ENCODE results near the gene KCNG4. TPM values are rescaled to one million over a fixed set of nuclear protein-coding genes. Genes with fewer than 3 reads are reported as not detected.
"Not testable (repeated sequence)": the region's sequence is repeated elsewhere in the genome, so short reads cannot be mapped to it uniquely, and the experiment has no call there.

Gene KCNG4
- total RNA-seq, 1 experiment from 2014 or later: not detected

DNA sequence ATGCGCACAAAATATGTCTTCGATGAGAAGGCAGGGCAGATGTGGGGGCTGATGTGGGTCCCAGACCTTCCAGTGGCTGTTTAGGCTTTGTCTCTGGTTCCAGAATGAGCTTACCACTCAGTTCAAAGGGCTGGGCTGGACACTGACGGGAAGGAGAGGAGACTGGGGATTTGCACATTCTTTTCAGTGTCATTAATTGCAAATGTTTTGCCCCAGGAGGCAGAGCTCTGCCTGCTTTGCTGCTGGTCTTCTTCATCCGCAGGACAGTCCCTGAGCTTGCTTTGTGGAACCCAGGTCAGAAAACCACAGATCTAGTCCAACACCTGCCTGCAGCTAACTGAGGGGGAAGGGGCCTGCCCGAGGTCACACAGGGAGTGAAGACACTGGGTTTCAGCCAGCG lies 20.9 kb downstream of the KCNG4 start:
- in situ Hi-C loops (cut with HindIII; ENCODE audit: low pct_unique_long_range_greater_than_20kb, low sequenced_read_pairs): no loop called here
- BruUV-seq (replicated peaks): no TSS peak
- Histone ChIP-seq H3K27ac (ENCODE audit: low read length) (no peak overlapping the region), H3K4me1 (ENCODE audit: control insufficient read depth, insufficient read depth, low read length) (no peaks in the 10 kb centered on the region), H3K4me3 (ENCODE audit: low read depth in 2 of 2, low read length in 2 of 2) (no peak overlapping the region), H3K9me3 (ENCODE audit: control insufficient read depth, insufficient read depth, low read depth, low read length) (no peaks in the 10 kb centered on the region), H3K27me3 (ENCODE audit: control insufficient read depth, insufficient read depth, low read length) (no peaks in the 10 kb centered on the region), H3K36me3 (ENCODE audit: control insufficient read depth, insufficient read depth, low read length) (no peaks in the 10 kb centered on the region)
- no peak for DNase-seq (ENCODE audit: low read depth, low spot score)
- TF ChIP-seq, protein P1, sequence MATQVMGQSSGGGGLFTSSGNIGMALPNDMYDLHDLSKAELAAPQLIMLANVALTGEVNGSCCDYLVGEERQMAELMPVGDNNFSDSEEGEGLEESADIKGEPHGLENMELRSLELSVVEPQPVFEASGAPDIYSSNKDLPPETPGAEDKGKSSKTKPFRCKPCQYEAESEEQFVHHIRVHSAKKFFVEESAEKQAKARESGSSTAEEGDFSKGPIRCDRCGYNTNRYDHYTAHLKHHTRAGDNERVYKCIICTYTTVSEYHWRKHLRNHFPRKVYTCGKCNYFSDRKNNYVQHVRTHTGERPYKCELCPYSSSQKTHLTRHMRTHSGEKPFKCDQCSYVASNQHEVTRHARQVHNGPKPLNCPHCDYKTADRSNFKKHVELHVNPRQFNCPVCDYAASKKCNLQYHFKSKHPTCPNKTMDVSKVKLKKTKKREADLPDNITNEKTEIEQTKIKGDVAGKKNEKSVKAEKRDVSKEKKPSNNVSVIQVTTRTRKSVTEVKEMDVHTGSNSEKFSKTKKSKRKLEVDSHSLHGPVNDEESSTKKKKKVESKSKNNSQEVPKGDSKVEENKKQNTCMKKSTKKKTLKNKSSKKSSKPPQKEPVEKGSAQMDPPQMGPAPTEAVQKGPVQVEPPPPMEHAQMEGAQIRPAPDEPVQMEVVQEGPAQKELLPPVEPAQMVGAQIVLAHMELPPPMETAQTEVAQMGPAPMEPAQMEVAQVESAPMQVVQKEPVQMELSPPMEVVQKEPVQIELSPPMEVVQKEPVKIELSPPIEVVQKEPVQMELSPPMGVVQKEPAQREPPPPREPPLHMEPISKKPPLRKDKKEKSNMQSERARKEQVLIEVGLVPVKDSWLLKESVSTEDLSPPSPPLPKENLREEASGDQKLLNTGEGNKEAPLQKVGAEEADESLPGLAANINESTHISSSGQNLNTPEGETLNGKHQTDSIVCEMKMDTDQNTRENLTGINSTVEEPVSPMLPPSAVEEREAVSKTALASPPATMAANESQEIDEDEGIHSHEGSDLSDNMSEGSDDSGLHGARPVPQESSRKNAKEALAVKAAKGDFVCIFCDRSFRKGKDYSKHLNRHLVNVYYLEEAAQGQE (IDR thresholded peaks at IDR 0.05; ENCODE audit: insufficient read depth in 1 of 2, low read depth in 2 of 2, low read length in 1 of 2): no peak
- TF ChIP-seq SIN3A (IDR thresholded peaks at IDR 0.05; ENCODE audit: borderline replicate concordance, insufficient read depth, low read depth, low read length): no peak
- CTCF ChIA-PET: interaction anchor here (0.6 to 0.7 kb wide), 2 partner anchors 17 to 32 kb away, joined by 3 read pairs; partner anchors contain the start of gene TAF1C
- intact Hi-C loops (cut with micrococcal nuclease; ENCODE audit: unreplicated experiment): no loop called here
- ATAC-seq: no peak
- POLR2A ChIA-PET: interaction anchor here (0.5 kb wide), 1 partner anchor 22 kb away, joined by 7 read pairs; no protein-coding TSS in a partner anchor

DNA sequence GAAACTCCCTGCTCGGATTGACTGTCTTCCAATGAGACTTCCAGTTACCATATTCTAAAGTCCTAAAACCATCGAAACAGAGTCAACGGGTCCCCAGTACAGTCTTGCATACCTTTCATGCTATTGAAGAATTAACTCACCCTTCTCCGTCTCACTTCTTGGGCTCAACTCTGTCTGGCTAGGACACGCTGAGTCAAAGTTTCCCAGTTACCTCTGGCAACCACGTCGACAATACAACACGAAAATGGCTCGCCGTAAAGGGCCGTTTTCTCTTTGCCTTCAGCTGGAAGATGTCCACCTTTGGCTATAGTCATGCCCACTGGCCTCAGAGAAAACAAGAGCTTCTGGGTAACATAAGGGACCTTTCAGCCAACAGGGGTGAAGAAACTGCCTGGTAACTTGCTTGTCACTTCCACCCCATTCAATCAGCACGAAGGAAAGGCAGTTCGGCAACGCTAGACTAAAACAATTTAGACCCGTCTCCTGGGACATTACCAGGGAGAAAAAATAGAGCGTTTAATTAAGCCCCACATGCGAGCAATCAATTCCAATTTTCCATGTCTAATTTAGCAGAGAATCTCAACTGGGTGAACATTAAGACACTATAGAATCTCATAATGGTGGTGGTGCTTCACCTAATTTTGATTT lies 21.5 kb downstream of the KCNG4 start:
- in situ Hi-C loops (cut with HindIII; ENCODE audit: low pct_unique_long_range_greater_than_20kb, low sequenced_read_pairs): no loop called here
- no peaks in the 10 kb centered on the region for H3K36me3 ChIP-seq (ENCODE audit: control insufficient read depth, insufficient read depth, low read length)
- H3K4me1 ChIP-seq (ENCODE audit: control insufficient read depth, insufficient read depth, low read length): no peaks in the 10 kb centered on the region
- POLR2A ChIA-PET: no interaction called here
- H3K27ac ChIP-seq (ENCODE audit: low read length): no peak overlapping the region
- CTCF ChIA-PET: interaction anchor here (0.6 to 0.7 kb wide), 2 partner anchors 18 to 31 kb away, joined by 3 read pairs; partner anchors contain the start of gene TAF1C
- BruUV-seq (replicated peaks): no TSS peak
- ATAC-seq (no peak), DNase-seq (ENCODE audit: low read depth, low spot score) (no peak)
- H3K4me3 ChIP-seq (ENCODE audit: low read depth in 2 of 2, low read length in 2 of 2): no peak overlapping the region
- no peaks in the 10 kb centered on the region for H3K27me3 ChIP-seq (ENCODE audit: control insufficient read depth, insufficient read depth, low read length)
- intact Hi-C loops (cut with micrococcal nuclease; ENCODE audit: unreplicated experiment): no loop called here
- H3K9me3 ChIP-seq (ENCODE audit: control insufficient read depth, insufficient read depth, low read depth, low read length): no peaks in the 10 kb centered on the region
- TF ChIP-seq, protein P2, sequence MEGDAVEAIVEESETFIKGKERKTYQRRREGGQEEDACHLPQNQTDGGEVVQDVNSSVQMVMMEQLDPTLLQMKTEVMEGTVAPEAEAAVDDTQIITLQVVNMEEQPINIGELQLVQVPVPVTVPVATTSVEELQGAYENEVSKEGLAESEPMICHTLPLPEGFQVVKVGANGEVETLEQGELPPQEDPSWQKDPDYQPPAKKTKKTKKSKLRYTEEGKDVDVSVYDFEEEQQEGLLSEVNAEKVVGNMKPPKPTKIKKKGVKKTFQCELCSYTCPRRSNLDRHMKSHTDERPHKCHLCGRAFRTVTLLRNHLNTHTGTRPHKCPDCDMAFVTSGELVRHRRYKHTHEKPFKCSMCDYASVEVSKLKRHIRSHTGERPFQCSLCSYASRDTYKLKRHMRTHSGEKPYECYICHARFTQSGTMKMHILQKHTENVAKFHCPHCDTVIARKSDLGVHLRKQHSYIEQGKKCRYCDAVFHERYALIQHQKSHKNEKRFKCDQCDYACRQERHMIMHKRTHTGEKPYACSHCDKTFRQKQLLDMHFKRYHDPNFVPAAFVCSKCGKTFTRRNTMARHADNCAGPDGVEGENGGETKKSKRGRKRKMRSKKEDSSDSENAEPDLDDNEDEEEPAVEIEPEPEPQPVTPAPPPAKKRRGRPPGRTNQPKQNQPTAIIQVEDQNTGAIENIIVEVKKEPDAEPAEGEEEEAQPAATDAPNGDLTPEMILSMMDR (IDR thresholded peaks at IDR 0.05): no peak
- TF ChIP-seq, protein P1 (IDR thresholded peaks at IDR 0.05; ENCODE audit: insufficient read depth in 1 of 2, low read depth in 2 of 2, low read length in 1 of 2): no peak
- no peak for TF ChIP-seq POLR2AphosphoS5 (IDR thresholded peaks at IDR 0.05; ENCODE audit: low read depth, low read length)
- no peak for TF ChIP-seq SIN3A (IDR thresholded peaks at IDR 0.05; ENCODE audit: borderline replicate concordance, insufficient read depth, low read depth, low read length)
- no peak for TF ChIP-seq TCF7L2 (IDR thresholded peaks at IDR 0.05; ENCODE audit: low read depth, low read length)

DNA sequence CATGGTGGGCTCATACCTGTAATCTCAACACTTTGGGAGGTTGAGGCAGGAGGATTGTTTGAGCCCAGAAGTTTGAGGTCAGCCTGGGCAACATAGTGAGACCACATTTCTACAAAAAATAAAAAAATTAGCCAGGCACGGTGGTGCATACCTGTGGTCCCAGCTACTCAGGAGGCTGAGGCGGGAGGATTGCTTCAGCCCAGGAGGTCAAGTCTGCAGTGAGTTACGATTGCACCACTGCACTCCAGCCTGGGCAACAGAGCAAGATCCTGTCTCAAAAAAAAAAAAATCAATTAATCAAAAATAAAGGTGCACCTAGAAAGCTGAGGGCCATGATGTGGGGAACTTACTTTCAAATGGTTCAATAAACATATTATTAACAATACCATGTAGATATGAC lies 23.7 kb downstream of the KCNG4 start:
- H3K9me3 ChIP-seq (ENCODE audit: control insufficient read depth, insufficient read depth, low read depth, low read length); intact Hi-C loops (cut with micrococcal nuclease; ENCODE audit: unreplicated experiment); H3K4me3 ChIP-seq (ENCODE audit: low read depth in 2 of 2, low read length in 2 of 2); POLR2A ChIA-PET; H3K4me1 ChIP-seq (ENCODE audit: control insufficient read depth, insufficient read depth, low read length); H3K27me3 ChIP-seq (ENCODE audit: control insufficient read depth, insufficient read depth, low read length); CTCF ChIA-PET; DNase-seq (ENCODE audit: low read depth, low spot score); in situ Hi-C loops (cut with HindIII; ENCODE audit: low pct_unique_long_range_greater_than_20kb, low sequenced_read_pairs); H3K36me3 ChIP-seq (ENCODE audit: control insufficient read depth, insufficient read depth, low read length); ATAC-seq; BruUV-seq (replicated peaks); H3K27ac ChIP-seq (ENCODE audit: low read length): not testable (repeated sequence)
